HepG2 (cell line): ENCODE measurements around the gene METRN. TPM values are rescaled to one million over a fixed set of nuclear protein-coding genes. Genes with fewer than 3 reads are reported as not detected.

Source experiments
- ATAC-seq: fragments of 200-7000 bp; cut with Tn5 transposase; 3 replicates; pipeline ENCODE4 v1.9.1; 2020; ENCODE audit warnings: mild to moderate bottlenecking, moderate library complexity
- BruUV-seq: library from RNA; stranded (reverse); fragments of 400-500 nt; replicated peaks from 2 replicates; lab custom pipeline; 2021; lab: Mats Ljungman, UMichigan
- CTCF ChIA-PET: fragments of 300-600 bp; formaldehyde crosslinking; extraction: SDS; loops from one replicate; lab custom pipeline; 2021; ENCODE audit warnings: low total read pairs, inconsistent platforms, low intra/inter-chr PET ratio; lab: Yijun Ruan, JAX
- POLR2A ChIA-PET: fragments of 350-600 bp; sonication (Branson Sonifier 250); formaldehyde crosslinking; loops from one replicate; lab custom pipeline; 2020; ENCODE audit warnings: antibody characterized with exemption, inconsistent platforms; lab: Yijun Ruan, JAX
- DNase-seq: peaks from one replicate; pipeline ENCODE4 v3.0.0-alpha.2; 2015; ENCODE audit warnings: low spot score
- FAIRE-seq: peaks from 3 replicates; lab custom pipeline; 2011; peaks lifted over from hg19 to GRCh38; lab: Jason Lieb, UNC
- H2AFZ ChIP-seq: one replicate; pipeline ENCODE4 v1.6.1; 2011; ENCODE audit warnings: low read length, inconsistent platforms
- H3K27ac ChIP-seq: fragments of 300-600 bp; 3 replicates; pipeline ENCODE4 v1.8.0; 2011; ENCODE audit warnings: mixed run types, mild to moderate bottlenecking, mixed read lengths, low read length, inconsistent platforms; ENCODE audit not compliant: insufficient read depth; ENCODE audit errors: extremely low read length
- H3K27me3 ChIP-seq, 2 experiments: fragments of 200-600 bp in 1 of 2; 2 replicates in 1 of 2; 3 replicates in 1 of 2; pipeline versions ENCODE4 v1.6.0 to v1.8.0; 2011; ENCODE audit warnings: low read length in 2 of 2, mild to moderate bottlenecking in 2 of 2, moderate library complexity in 2 of 2, inconsistent platforms in 1 of 2; ENCODE audit not compliant: insufficient read depth in 2 of 2, control insufficient read depth in 1 of 2
- H3K36me3 ChIP-seq, 2 experiments: fragments of 200-600 bp in 1 of 2; replicated peaks in 1 of 2; 2 replicates in 1 of 2; 3 replicates in 1 of 2; pipeline versions ENCODE4 v1.5.1 to v1.8.0; 2011; ENCODE audit warnings: low read length in 2 of 2, inconsistent platforms in 1 of 2; ENCODE audit not compliant: insufficient read depth in 2 of 2, control insufficient read depth in 1 of 2
- H3K4me1 ChIP-seq: 2 replicates; pipeline ENCODE4 v1.5.1; 2012; ENCODE audit warnings: low read length, inconsistent platforms; ENCODE audit not compliant: insufficient read depth
- H3K4me2 ChIP-seq: 2 replicates; pipeline ENCODE4 v1.6.0; 2011; ENCODE audit warnings: low read depth, low read length, inconsistent platforms
- H3K4me3 ChIP-seq, 3 experiments: fragments of 200-600 bp in 1 of 3; sonication (generic), shearing (Covaris generic) in 1 of 3; replicated peaks in 1 of 3; 2 replicates each; pipeline ENCODE4 v1.5.1; 2011 to 2016; ENCODE audit warnings: low read length in 3 of 3, inconsistent platforms in 2 of 3, low read depth in 2 of 3, mild to moderate bottlenecking in 2 of 3, control low read depth in 1 of 3, mixed read lengths in 1 of 3; ENCODE audit not compliant: insufficient read depth in 1 of 3
- H3K79me2 ChIP-seq: one replicate; pipeline ENCODE4 v1.6.1; 2011; ENCODE audit warnings: low read length, inconsistent platforms; ENCODE audit not compliant: insufficient read depth
- H3K9ac ChIP-seq: 2 replicates; pipeline ENCODE4 v1.6.0; 2011; ENCODE audit warnings: mild to moderate bottlenecking, low read depth, low read length, inconsistent platforms; ENCODE audit not compliant: insufficient read depth
- H3K9me3 ChIP-seq: 2 replicates; pipeline ENCODE4 v1.5.1; 2012; ENCODE audit warnings: mild to moderate bottlenecking, low read length
- H4K20me1 ChIP-seq: 2 replicates; pipeline ENCODE4 v1.6.0; 2011; ENCODE audit warnings: inconsistent platforms, mild to moderate bottlenecking, low read length, moderate library complexity; ENCODE audit not compliant: insufficient read depth
- AGO1 ChIP-seq: fragments of 200-400 bp; formaldehyde crosslinking; IDR thresholded peaks from 2 replicates; pipeline ENCODE4 v1.6.1; 2017; ENCODE audit warnings: mild to moderate bottlenecking, low read depth, low read length, moderate library complexity; ENCODE audit not compliant: poor library complexity, severe bottlenecking
- CENPX ChIP-seq: sonication (generic); formaldehyde crosslinking; IDR thresholded peaks from 2 replicates; pipeline ENCODE4 v1.9.0; 2021; ENCODE audit warnings: mild to moderate bottlenecking, missing genetic modification reagents, moderate library complexity
- NCOA5 ChIP-seq: sonication (generic); formaldehyde crosslinking; IDR thresholded peaks from 2 replicates; pipeline ENCODE4 v1.4.0; 2020; ENCODE audit warnings: missing genetic modification reagents
- PHF5A ChIP-seq: IDR thresholded peaks from one replicate; pipeline ENCODE4 v1.6.1; 2018; ENCODE audit warnings: low read depth, missing genetic modification reagents; ENCODE audit not compliant: unreplicated experiment
- ZNF337 ChIP-seq: sonication (generic); formaldehyde crosslinking; IDR thresholded peaks from 2 replicates; pipeline ENCODE4 v1.5.1; 2020; ENCODE audit warnings: missing genetic modification reagents, low read depth, mild to moderate bottlenecking, borderline replicate concordance
- ZNF547 ChIP-seq: sonication (generic); formaldehyde crosslinking; IDR thresholded peaks from 2 replicates; pipeline ENCODE4 v1.5.1; 2020; ENCODE audit warnings: mild to moderate bottlenecking, missing genetic modification reagents
- ZNF773 ChIP-seq: sonication (generic); formaldehyde crosslinking; IDR thresholded peaks from 2 replicates; pipeline ENCODE4 v1.4.0; 2020; ENCODE audit warnings: missing genetic modification reagents, borderline replicate concordance
- WGBS: methylation state at CpG from one replicate; pipeline ENCODE4 v1.1.6; 2017; ENCODE audit warnings: low lambda C conversion rate; 5-methylcytosine and 5-hydroxymethylcytosine counted together
- in situ Hi-C: cut with HindIII; loops from 2 replicates; pipeline ENCODE4 v1.10.0; 2017; ENCODE audit warnings: low pct_unique_long_range_greater_than_20kb; ENCODE audit not compliant: extremely low pct_ligation_motif_present
- intact Hi-C: fragments of 100-400 bp; cut with micrococcal nuclease; formaldehyde crosslinking; loops from one replicate; pipeline ENCODE4 v1.10.0; 2022; ENCODE audit not compliant: unreplicated experiment
- polyA plus RNA-seq, 8 experiments: library from polyadenylated mRNA; depleted of rRNA in 3 of 8; stranded (reverse) in 7 of 8; unstranded in 1 of 8; fragments of >200 nt; fragmentation: Illumina TruSeq in 4 of 8; extraction: Trizol in 4 of 8; gene quantifications; 2 replicates each; pipeline versions ENCODE4 v1.2.1 to v1.2.3, GENCODE V29; 2011 to 2016; ENCODE audit warnings: low read depth in 4 of 8, missing spikeins in 1 of 8, mixed read lengths in 1 of 8; ENCODE audit not compliant: insufficient read depth in 1 of 8
- total RNA-seq, 5 experiments: library from RNA; depleted of rRNA; stranded (reverse); fragments of >200 nt; fragmentation: Illumina TruSeq; extraction: Trizol; gene quantifications; 2 replicates each; pipeline ENCODE4 v1.2.3, GENCODE V29; 2016; ENCODE audit warnings: low read depth in 1 of 5
- TF ChIP-seq, protein P1 (sequence below): IDR thresholded peaks from 2 replicates; pipeline ENCODE4 v1.6.1; 2016; ENCODE audit warnings: low read depth

Gene METRN
- total and polyA plus RNA-seq, 2 of the 13 experiments (the other 11 are each of a cell fraction or from before 2014, with no cell fraction given), result 25.5 to 46.1 TPM

DNA sequence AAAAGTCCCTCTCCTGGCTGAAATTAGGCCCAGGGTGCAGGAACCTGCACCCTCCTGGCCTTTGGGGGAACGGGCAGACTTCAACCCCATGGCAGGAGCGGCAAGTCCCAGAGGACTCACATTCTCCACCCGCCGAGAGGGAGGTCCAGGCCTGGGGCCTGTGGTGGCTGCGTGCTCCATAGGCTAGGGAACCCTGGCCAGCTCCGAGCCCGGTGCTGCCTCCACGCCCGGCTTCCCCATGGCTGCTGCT is 11.2 kb downstream of the METRN start:
- H3K4me3 ChIP-seq, result peak overlapping the region in 1 of 3 experiments; percentile 82; a peak in 1 of 6 replicates
- DNase-seq, result no peak
- CTCF ChIA-PET, result no interaction called here
- H3K36me3 ChIP-seq, result no peaks in the 10 kb centered on the region
- WGBS, result 5% methylated on average over 4 of the region's 9 CpGs
- POLR2A ChIA-PET, result interaction anchor here (1.2 to 2.6 kb wide), 3 partner anchors 10 to 35 kb away, joined by 3 to 14 read pairs (median 7); partner anchors contain the start of genes CIAO3 and MSLN
- no peak overlapping the region for H3K27ac ChIP-seq
- no peak for FAIRE-seq
- TF ChIP-seq ZNF337 (CRISPR knock-in tag) (no peak), ZNF773 (CRISPR knock-in tag) (no peak), CENPX (no peak), PHF5A (CRISPR knock-in tag) (no peak), AGO1 (peak; percentile 62), ZNF547 (no peak), NCOA5 (CRISPR knock-in tag) (no peak)
- TF ChIP-seq, protein P1, sequence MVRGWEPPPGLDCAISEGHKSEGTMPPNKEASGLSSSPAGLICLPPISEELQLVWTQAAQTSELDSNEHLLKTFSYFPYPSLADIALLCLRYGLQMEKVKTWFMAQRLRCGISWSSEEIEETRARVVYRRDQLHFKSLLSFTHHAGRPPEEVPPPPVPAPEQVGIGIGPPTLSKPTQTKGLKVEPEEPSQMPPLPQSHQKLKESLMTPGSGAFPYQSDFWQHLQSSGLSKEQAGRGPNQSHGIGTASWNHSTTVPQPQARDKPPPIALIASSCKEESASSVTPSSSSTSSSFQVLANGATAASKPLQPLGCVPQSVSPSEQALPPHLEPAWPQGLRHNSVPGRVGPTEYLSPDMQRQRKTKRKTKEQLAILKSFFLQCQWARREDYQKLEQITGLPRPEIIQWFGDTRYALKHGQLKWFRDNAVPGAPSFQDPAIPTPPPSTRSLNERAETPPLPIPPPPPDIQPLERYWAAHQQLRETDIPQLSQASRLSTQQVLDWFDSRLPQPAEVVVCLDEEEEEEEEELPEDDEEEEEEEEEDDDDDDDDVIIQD, result no peak
- no peaks in the 10 kb centered on the region for H3K9me3 ChIP-seq
- intact Hi-C loops, result no loop called here
- no peak overlapping the region for H3K9ac ChIP-seq
- H3K79me2 ChIP-seq, result no peaks in the 10 kb centered on the region
- in situ Hi-C loops, result no loop called here
- H3K27me3 ChIP-seq, result peaks cover 0 to 3% of the 10 kb centered on the region in 2 experiments; a peak in 1 of 5 replicates
- H4K20me1 ChIP-seq, result no peaks in the 10 kb centered on the region
- BruUV-seq, result no TSS peak
- peaks cover 19% of the 10 kb centered on the region for H3K4me1 ChIP-seq
- no peak overlapping the region for H2AFZ ChIP-seq
- peak overlapping the region; percentile 94 for H3K4me2 ChIP-seq
- peak; percentile 6 for ATAC-seq
